HL-60/S4 treated with phorbol 12-myristate 13-acetate at 8.2 ng/mL for 4 days and 3 days (cell line): ENCODE results near the gene BNIP2.

Source experiments
- in situ Hi-C: fragments of 300-500 bp; cut with MboI; formaldehyde crosslinking; loops from 2 replicates; pipeline ENCODE4 v1.15.0; 2022; ENCODE audit warnings: low sequenced_read_pairs

BNIP2 gene

DNA sequence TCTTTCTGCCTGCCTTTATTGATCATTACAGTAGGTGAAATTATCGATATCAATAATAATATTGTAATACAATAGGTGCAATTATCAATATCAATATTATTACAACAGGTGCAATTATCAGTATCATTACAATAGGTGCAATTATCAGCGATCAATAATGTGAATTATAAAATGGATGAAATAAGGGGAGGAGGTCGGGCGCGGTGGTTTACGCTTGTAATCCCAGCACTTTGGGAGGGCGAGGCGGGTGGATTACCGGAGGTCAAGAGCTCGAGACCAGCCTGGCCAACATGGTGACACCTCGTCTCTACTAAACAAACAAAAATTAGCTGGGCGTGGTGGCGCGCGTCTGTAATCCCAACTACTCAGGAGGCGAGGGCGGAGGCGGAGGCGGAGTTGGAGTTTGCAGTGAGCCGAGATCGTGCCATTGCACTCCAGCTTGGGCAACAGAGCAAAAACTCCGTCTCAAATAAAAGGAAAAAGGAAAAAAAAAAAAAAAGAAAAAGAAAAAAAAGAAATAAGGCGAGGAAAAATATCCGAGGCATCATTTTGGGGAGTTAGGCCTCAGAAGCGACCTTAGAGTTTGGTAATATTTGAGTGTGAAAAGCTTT is 611 bp upstream of the BNIP2 start:
- in situ Hi-C loops: loop anchor here (25.0 kb wide), 1 partner anchor 798 kb away; the partner anchor contains the start of gene ICE2

DNA sequence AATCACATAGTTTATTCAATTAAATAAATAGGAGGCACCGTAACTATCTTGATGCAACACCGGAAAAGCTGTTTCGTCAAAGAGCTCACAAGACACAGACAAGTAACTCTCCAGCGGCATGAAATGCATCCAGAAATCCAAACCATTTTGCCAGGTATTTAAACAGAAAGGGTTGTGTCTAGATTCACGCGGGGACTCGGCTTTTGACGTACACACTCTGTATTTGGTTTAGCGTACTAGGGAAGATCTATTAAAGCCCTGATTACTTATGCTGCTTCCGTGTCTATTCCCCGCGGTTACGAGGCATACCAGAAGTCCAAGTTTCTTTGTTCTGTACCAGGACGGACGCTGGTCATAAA is 718 bp downstream of the BNIP2 start:
- in situ Hi-C loops: loop anchor here (25.0 kb wide), 1 partner anchor 799 kb away; the partner anchor contains the start of gene ICE2

DNA sequence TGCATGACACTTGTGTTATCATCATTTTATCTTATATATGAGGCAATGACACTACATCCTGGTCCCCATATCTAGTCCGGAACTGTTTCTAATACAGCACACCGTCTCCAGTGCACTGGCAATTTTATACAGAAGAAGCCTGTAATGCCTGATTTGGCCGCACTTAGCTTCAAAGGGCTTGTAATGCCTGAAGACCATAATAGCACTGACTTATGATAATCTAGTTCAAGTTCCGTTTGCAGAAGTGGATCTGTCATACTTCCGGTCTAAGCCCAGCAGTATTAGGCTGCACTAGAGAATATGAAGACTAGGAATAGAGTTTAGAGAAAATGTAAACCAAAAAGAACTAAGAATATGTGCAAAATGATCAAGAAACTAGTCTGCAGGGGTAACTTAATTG is 1.3 kb downstream of the BNIP2 start:
- in situ Hi-C loops: loop anchor here (25.0 kb wide), 1 partner anchor 799 kb away; the partner anchor contains the start of gene ICE2

DNA sequence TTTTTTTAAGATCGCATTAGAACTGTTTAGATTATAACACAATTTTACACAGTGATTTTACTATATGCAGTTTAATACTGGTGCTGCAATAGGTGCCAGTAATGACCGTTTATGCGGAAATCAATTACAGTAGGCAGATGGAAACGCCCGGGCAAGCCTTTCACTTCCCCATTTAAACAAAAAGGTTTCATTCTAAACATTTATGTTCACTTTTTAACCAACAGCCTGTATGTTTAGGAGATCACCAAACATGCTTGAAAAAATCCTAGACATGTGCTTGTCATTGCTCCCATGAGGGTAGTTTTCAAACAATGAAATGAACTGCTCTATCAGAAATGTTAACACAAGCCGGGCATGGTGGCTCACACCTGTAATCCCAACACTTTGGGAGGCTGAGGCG is 2.7 kb downstream of the BNIP2 start:
- in situ Hi-C loops: loop anchor here (25.0 kb wide), 1 partner anchor 801 kb away; the partner anchor contains the start of gene ICE2

DNA sequence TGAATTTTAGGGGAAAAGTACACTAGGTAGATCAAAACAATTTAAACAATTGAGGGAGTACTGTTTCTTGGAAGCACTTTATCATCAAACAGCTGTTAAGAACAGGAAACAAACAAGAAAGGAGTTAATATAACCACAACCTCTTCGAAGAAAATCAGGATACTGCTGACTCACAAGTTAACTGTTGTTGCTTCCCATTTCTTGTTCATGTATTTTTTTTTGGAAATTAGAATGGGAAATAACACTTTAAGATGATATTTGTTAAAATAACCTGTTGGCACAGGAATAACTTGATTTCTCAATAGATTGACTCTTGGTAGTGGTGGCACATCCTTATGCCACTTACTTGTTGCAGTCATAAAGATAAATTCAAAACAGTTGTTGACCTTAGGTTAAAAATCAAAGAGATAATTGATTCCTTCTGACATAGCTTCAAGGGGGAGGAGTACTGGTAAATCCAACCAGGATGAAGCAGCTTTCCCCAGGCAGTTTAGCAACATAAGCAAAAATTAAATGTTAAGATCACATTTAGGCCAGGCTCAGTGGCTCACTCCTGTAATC is 3.3 kb downstream of the BNIP2 start:
- in situ Hi-C loops: loop anchor here (25.0 kb wide), 1 partner anchor 801 kb away; the partner anchor contains the start of gene ICE2

DNA sequence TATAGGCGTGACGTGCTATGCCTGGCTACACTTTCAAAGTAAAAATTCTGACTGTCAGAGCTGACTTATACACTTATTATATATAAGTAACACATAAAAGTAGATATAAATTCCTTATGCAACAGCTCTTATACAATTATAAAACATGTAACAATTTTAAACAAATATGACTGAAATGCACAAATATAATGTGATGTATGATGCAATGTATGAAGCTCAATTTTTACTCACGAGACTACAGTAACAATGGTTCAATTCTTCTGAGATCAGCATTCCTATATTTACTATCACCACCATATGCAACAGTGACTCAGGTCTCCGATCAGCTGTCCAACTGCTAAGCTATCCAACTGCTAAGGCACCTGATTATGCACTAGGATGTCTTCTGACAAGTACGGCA is 8.2 kb downstream of the BNIP2 start:
- in situ Hi-C loops: loop anchor here (25.0 kb wide), 1 partner anchor 806 kb away; the partner anchor contains the start of gene ICE2

DNA sequence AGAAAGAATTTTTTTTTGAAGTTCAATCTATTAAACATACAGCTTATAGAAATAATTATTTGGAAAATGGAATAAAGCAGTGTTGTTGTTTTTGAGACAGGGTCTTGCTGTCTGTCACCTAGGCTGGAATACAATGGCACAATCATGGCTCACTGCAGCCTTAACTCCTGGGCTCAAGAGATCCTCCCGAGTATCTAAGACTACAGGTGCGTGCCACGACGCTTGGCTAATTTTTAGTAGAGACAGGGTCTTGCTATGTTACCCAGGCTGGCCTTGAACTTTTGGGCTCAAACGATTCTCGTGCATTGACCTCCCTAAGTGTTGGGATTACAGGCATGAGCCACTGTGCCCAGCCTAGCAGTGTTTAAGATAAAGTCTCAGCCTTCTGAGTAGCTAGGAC is 8.8 kb downstream of the BNIP2 start:
- in situ Hi-C loops: loop anchor here (25.0 kb wide), 1 partner anchor 807 kb away; the partner anchor contains the start of gene ICE2

DNA sequence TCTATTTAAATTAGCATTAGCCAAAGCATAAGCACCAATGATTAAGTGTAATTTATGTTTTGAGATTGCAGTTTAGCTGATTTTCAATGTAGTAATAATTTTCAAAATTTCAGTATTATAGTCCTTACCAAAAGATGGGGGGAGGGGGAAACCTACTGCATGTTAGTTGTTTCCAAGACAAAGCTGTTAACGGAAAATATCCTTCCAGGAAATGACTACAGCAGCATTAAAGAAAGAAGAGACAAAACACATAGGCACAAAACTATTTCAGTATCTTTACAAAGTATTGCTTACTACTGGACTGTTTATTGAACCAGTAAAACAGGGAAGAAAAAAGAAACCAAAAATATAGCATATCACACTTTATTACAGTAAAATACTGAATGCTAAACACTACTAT is 10.5 kb downstream of the BNIP2 start:
- in situ Hi-C loops: loop anchor here (25.0 kb wide), 1 partner anchor 809 kb away; the partner anchor contains the start of gene ICE2

DNA sequence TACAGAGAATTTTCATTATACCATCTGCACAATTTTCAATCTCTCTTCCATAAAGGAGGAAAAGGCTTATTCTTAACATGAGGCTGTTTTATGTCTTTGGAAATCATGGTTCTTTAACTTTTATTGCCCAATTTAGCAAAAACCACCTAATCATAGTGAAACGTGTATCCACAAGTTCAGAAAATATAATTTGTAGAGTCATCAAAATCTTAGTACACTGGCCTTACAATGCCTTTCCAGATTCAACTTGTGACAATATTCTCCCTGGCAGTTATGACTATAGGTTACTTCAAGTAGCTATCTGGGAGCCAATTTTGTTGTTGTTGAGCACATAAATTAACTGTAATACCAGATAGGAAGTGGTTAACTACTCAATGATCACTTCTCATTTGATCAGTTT is 10.9 kb downstream of the BNIP2 start:
- in situ Hi-C loops: loop anchor here (25.0 kb wide), 1 partner anchor 809 kb away; the partner anchor contains the start of gene ICE2

DNA sequence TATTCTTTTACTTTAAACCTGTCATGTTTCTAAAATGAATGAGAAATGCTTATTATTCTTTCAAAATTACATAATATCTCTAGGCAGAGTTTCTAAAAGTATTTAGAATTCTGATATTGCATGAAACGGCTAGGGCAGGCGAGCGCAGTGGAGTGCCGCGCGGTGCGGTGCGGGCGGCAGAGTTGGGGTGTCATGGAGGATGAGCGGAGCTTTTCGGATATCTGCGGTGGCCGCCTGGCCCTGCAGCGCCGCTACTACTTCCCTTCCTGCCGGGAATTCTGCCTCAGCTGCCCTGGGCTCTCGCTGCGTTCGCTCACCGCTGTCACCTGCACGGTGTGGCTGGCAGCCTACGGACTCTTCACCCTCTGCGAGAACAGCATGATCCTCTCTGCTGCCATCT is 12.6 kb downstream of the BNIP2 start:
- in situ Hi-C loops: loop anchor here (25.0 kb wide), 1 partner anchor 811 kb away; the partner anchor contains the start of gene ICE2

DNA sequence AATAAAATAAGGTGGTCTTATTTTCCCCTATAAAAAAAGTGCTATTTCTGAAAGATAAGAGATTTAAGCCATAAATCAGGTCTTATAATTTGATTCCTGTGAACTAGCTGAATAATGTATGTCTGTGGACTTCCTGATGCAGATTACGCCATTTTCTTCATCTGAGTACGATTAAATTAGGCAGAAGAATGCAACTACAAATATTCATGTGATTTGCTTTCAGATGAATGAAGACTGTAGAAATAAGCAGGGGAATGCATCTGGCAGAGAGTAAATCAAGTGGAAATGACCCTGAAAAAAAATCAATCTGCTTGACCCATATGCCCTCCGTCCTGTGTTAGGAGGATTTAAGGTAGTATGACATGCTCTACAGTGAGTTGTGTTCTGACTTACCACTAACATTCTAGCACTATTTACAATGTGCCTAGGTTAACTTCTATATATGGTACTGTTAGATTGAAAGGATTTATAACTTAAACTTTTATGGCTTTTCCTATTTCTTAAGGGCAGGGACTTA is 14.7 kb downstream of the BNIP2 start:
- in situ Hi-C loops: no loop called here

DNA sequence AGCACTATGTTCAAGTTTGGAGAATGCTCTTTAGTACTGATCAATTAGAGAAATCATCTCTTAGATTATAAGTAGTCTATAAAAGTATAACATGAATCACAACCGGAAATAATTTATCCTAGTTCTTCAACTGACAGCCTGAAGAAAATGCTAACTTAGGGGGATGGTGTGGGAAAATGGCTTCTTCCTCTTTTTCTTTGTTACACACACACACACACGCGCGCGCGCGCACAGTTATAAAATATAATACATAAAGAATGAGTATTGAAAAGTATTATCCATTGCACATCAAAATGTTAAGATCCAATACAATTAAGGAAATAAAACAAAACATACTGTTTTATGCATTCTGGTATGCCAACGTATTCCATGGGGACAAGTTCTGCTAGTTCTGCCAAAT is 20.6 kb downstream of the BNIP2 start:
- in situ Hi-C loops: no loop called here

DNA sequence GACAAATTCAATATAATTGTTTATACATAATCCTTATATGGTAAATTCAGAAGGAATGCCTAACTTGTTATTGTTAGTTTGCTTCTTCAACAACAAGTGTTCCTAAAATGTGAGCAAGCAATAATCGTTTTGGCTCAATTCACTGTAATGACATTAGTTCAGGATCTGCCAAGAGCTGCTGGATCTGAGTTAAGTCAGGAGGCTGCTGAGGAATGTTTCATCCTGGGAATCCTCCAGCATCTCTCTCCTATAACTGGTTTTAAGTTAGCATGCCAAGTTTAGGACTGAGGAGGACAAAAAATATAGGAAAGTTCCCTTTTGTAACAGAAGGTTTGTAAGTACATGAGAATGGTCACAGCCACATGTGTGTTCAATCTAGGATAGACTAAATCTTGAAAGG is 26.9 kb downstream of the BNIP2 start:
- in situ Hi-C loops: no loop called here

DNA sequence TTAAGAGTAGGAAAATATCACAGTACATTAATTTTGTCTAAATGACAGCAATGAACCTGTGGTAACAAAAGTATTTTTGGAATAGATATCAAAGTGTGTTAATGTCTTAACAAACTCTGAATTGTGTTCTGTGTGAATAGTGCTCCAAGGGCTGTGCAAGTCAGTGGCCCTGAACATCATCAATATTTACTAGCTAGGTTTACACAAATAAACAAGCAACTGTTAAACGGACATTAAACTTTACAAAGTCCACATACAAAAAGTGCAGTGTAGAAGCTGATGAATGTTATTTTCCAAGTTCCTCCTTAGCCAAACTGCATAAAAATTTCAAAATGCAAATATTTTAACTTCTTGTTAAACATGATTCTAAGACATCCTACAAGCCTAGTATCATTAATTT is 29.8 kb downstream of the BNIP2 start:
- in situ Hi-C loops: no loop called here

DNA sequence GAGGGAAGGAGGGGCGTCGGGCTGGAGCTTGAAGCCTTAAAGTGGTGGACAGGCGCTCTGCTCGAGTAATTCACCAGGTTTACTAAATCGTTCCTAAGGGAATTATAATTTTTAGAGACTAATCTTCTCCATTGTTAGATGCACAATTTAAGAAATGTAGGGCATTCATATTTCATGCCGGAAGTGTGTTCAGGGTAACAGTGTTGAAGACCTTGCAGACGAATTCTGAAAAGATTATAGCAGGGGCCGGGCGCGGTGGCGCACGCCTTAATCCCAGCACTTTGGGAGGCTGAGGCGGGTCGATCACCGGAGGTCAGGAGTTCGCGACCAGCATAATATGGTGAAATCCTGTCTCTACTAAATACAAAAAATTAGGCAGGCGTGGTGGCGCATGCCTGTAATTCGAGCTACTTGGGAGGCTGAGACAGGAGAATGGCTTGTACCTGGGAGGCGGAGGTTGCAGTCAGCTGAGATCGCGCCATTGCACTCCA is 31.4 kb downstream of the BNIP2 start:
- in situ Hi-C loops: no loop called here

DNA sequence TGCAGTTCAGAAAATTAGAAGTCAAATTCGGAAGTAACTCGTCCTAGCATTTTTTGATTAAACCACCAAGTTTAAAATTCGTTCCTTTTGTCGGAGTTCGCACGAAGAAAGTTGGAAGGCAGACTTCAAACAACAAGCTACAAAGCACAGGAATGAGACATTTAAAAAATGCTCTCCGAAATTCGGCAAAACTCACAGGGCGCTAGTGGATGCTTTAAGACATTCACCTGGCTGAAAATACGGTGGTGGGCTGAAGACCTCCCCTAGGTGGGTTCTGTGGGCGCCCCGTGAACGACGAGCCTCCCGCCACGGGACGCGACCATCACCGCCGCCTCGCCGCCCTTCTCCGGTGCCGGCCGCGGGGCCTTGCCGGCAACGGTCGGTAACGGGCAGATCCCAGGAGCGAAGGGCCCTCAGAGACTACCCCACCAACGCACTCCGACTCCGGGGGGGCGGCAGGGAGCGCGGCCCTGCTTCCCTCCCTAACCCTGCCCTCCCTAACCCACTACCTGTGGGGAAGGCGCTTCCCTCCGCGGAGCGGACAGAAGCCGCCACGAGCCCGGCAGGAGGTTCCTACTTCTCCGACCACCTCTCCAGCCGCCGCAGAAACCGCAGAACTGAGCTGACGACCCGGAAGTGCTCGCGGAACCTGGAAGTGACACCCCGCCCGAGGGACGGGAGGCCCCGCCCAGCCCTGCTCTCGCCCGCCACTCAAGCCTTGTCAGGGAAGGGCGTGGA is 32.1 kb downstream of the BNIP2 start, which contains the start of gene GTF2A2:
Gene GTF2A2 (minus strand): TSS at position 619 of the 738 bp plus-strand sequence. CDS start 5,238 bp downstream, outside the sequence.
- in situ Hi-C loops: no loop called here

DNA sequence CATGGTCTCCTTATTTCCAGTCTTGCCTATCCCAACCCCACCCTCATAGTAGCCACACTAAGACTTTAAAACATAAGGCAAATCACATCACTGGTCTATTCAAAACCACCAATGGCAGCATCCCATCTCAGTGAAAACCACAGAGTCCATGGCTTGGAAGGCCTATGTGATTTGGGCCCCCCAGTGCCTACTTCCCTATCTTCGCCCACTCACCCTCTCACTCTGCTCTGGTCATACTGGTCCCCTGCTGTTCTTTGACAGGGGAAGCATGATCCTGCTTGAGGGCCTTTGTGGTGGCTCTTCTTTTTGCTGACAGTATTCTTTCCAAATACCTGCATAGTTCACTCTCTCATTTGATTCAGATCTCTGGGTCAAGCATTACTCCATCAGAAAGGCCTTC is 35.1 kb downstream of the BNIP2 start:
- in situ Hi-C loops: no loop called here

DNA sequence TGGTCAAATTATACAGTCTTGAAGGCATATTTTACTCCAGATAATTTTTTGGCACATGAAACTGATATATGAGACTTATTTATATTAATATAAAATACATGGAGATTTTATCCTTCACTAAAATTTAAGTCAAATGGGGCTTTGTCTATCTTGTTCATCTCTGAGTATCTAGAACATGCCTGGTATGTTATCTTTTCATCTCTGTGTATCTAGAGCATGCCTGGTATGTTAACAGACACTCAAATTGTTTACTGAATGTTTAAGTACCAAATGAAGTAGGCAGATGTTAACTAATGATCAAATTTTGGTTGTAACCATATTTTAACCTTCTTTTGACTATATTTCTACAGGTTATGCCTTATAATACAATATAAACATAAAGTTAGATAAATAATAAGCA is 39.5 kb downstream of the BNIP2 start:
- in situ Hi-C loops: loop anchor here (25.0 kb wide), 1 partner anchor 112 kb away; no protein-coding TSS in a partner anchor

DNA sequence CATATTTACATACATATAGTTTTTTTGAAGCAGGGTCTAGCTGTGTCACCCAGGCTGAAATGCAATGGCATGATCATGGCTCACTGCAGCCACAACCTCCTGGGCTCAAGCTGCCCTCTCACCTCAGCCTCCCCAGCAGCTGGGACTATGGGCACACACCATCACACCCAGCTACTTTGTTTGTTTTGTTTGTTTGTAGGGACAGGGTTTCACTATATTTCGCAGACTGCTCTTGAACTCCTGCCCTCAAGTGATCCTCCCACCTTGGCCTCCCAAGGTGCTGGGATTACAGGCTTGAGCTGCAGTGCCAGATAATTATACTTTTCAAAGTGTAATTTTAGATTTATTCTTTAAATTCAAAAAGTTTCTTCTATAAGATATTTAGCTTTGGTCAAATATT is 42.0 kb downstream of the BNIP2 start:
- in situ Hi-C loops: loop anchor here (25.0 kb wide), 1 partner anchor 110 kb away; no protein-coding TSS in a partner anchor

DNA sequence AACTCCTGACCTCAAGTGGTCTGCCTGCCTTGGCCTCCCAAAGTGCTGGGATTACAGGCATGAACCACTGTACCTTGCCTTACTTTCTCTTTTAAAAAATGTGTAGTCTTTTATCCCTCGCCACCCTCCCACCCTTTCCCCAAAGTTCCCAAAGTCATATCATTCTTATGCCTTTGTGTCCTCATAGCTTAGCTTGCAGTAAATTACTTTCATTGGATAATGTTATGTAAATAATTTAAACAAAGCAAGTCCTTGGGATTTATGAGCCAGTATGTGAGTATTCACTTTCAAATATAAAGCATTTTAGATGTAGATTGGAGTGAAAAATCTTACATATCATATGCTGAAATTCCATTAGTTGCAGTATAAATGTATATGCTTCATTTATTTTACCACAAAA is 42.8 kb downstream of the BNIP2 start:
- in situ Hi-C loops: loop anchor here (25.0 kb wide), 1 partner anchor 109 kb away; no protein-coding TSS in a partner anchor

DNA sequence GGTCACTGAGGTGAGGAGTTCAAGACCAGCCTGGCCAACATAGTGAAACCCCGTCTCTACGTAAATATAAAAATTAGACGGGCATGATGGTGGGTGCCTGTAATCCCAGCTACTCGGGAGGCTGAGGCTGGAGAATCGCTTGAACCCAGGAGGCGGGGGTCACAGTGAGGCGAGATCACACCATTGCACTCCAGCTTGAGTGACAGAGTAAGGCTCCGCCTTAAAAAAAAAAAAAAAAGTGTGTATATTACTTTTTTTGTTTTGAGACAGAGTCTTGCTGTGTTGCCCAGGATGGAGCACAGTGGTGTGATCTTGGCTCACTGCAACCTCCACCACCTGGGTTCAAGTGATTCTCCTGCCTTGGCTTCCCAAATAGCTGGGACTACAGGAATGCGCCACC is 43.3 kb downstream of the BNIP2 start:
- in situ Hi-C loops: loop anchor here (25.0 kb wide), 1 partner anchor 109 kb away; no protein-coding TSS in a partner anchor
